HG02840 (cell line): ENCODE data around the gene TSPAN18.

Source experiments
- ATAC-seq: cut with Tn5 transposase; IDR thresholded peaks from one replicate; pipeline ENCODE4 v1.9.1; 2021; ENCODE audit warnings: mild to moderate bottlenecking, moderate library complexity, moderate number of reproducible peaks; ENCODE audit not compliant: unreplicated experiment, low FRiP score

Gene TSPAN18

GRCh38 chr11:44947114-44947513 is 220.4 kb downstream of the TSPAN18 start:
- no peak for ATAC-seq

- ATAC-seq, result no peak
Observed at GRCh38 chr11:44948155-44948554, 221.4 kb downstream of the TSPAN18 start.

- ATAC-seq, result no peak
Observed at GRCh38 chr11:44949160-44950030, 222.6 kb downstream of the TSPAN18 start.

- no peak for ATAC-seq
Observed at GRCh38 chr11:44950031-44950624, 223.4 kb downstream of the TSPAN18 start.

GRCh38 chr11:44950625-44951476 is 224.1 kb downstream of the TSPAN18 start, which contains the start of gene TP53I11:
Gene TP53I11 (minus strand): TSS chr11:44950883. CDS start chr11:44938335, 12,548 bp downstream.
- ATAC-seq, result no peak

- no peak for ATAC-seq
Observed at GRCh38 chr11:44952082-44952481, 225.3 kb downstream of the TSPAN18 start.

- ATAC-seq, result no peak
Observed at GRCh38 chr11:44952500-44953260, 225.9 kb downstream of the TSPAN18 start.

- ATAC-seq, result no peak
Observed at GRCh38 chr11:44954051-44954906, 227.5 kb downstream of the TSPAN18 start.

GRCh38 chr11:44955015-44955738 is 228.4 kb downstream of the TSPAN18 start:
- ATAC-seq, result no peak

- no peak for ATAC-seq
Observed at GRCh38 chr11:44957040-44957515, 230.3 kb downstream of the TSPAN18 start.

- ATAC-seq, result no peak
Observed at GRCh38 chr11:44957776-44958564, 231.2 kb downstream of the TSPAN18 start.

GRCh38 chr11:44959064-44959463 is 232.3 kb downstream of the TSPAN18 start:
- no peak for ATAC-seq

- no peak for ATAC-seq
Observed at GRCh38 chr11:44960200-44960845, 233.6 kb downstream of the TSPAN18 start.

- ATAC-seq, result no peak
Observed at GRCh38 chr11:44962464-44962863, 235.7 kb downstream of the TSPAN18 start.

GRCh38 chr11:44963136-44963535 is 236.4 kb downstream of the TSPAN18 start:
- ATAC-seq, result no peak

GRCh38 chr11:44963948-44964347 is 237.2 kb downstream of the TSPAN18 start:
- ATAC-seq, result no peak

- ATAC-seq, result no peak
Observed at GRCh38 chr11:44964526-44965209, 237.9 kb downstream of the TSPAN18 start.
